Aorta (tissue), 4 donors: Measurements from ENCODE around the gene PRDM12. TPM values are rescaled to one million over a fixed set of nuclear protein-coding genes. Genes with fewer than 3 reads are reported as not detected.

Experiments
- microRNA-seq, 2 donors: library from miRNA; unstranded; fragments of <30 nt; microRNA quantifications; one replicate each; pipeline ENCODE4 v1.2.0, GENCODE V29; 2020
- polyA plus RNA-seq, 2 donors: library from polyadenylated mRNA; stranded (reverse); fragments of 200-250 nt; gene quantifications; one replicate each; pipeline ENCODE4 v1.2.3, GENCODE V29; 2013
- total RNA-seq, 2 donors: library from RNA; stranded (reverse); fragmentation: NEBNext Ultra II Directional; extraction: Animal tissue kit (Norgen Biotek cat#: 25700); gene quantifications; one replicate each; pipeline ENCODE4 v1.2.1, GENCODE V29; 2021
- donor health status: healthy with polysubstance abuse.
- donor health status: Bipolar disorder and iron deficiency.
- donor health status: DM: no; HTN: no; CAD: no.
- donor health status: DM: yes; HTN: yes; CAD: no.

The PRDM12 gene
- total and polyA plus RNA-seq, 4 donors: not detected

Small RNA genes lying within 50 kb of the gene (microRNA-seq; reads per million reads assigned to microRNA genes)
- 0 reads per million in 2 donors for gene MIR6856

Other genes with a start within 250 kb of the PRDM12 start
- gene ASS1, start 219.6 kb upstream of the PRDM12 start, total RNA-seq: 10 to 100 TPM; 52.0 to 99.0 TPM
- 10 to 100 TPM; 76.1 to 81.0 TPM for gene ASS1, start 219.6 kb upstream of the PRDM12 start, polyA plus RNA-seq
- 10 to 100 TPM; 45.3 to 50.9 TPM for gene FUBP3, start 85.0 kb upstream of the PRDM12 start, total RNA-seq
- gene FUBP3, start 85.0 kb upstream of the PRDM12 start, polyA plus RNA-seq: 10 to 100 TPM; 24.4 to 32.0 TPM
- 10 to 100 TPM; 18.7 to 20.2 TPM for gene EXOSC2, start 29.2 kb downstream of the PRDM12 start, total RNA-seq
- 10 to 100 TPM in 1 of 2 donors, 1 to 10 TPM in 1; 9.5 to 17.0 TPM for gene EXOSC2, start 29.2 kb downstream of the PRDM12 start, polyA plus RNA-seq
- 10 to 100 TPM; 91.7 to 98.7 TPM for gene ABL1, start 170.7 kb downstream of the PRDM12 start, total RNA-seq
- 10 to 100 TPM; 12.8 to 38.5 TPM for gene ABL1, start 170.7 kb downstream of the PRDM12 start, polyA plus RNA-seq
- gene QRFP, start 232.2 kb downstream of the PRDM12 start, total RNA-seq: not detected
- gene QRFP, start 232.2 kb downstream of the PRDM12 start, polyA plus RNA-seq: not detected